ENCODE measurements around the gene WWOX. TPM values are rescaled to one million over a fixed set of nuclear protein-coding genes. Genes with fewer than 3 reads are reported as not detected.

WWOX gene
- total RNA-seq, 1 donor from 2014 or later: 19.2 TPM

DNA sequence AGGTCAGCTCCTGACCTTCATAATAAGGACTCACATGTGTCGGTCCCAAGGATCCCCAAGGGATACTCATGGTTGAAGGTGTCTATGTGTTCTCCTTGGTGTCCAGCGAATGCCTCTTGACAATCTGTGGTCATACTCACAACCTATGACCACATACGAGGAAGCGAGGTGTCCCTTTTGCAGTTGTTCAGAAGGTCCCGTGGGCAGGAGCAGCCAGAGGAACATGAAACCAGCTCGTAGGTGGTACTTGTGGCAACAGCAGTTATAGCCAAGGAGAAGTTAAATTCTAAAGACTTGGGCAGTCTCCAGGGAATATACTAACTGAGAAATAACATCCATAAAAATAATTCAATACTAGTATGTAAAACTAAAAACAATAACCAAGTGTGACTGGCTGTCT, 685.3 kb downstream of the WWOX start:
- TF ChIP-seq, protein P1, sequence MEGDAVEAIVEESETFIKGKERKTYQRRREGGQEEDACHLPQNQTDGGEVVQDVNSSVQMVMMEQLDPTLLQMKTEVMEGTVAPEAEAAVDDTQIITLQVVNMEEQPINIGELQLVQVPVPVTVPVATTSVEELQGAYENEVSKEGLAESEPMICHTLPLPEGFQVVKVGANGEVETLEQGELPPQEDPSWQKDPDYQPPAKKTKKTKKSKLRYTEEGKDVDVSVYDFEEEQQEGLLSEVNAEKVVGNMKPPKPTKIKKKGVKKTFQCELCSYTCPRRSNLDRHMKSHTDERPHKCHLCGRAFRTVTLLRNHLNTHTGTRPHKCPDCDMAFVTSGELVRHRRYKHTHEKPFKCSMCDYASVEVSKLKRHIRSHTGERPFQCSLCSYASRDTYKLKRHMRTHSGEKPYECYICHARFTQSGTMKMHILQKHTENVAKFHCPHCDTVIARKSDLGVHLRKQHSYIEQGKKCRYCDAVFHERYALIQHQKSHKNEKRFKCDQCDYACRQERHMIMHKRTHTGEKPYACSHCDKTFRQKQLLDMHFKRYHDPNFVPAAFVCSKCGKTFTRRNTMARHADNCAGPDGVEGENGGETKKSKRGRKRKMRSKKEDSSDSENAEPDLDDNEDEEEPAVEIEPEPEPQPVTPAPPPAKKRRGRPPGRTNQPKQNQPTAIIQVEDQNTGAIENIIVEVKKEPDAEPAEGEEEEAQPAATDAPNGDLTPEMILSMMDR (IDR thresholded peaks at IDR 0.05): no peak
- Histone ChIP-seq H3K27me3 (ENCODE audit: low read depth) (no peaks in the 10 kb centered on the region), H3K4me3 (no peak overlapping the region), H3K9me3 (no peaks in the 10 kb centered on the region), H3K27ac (no peak overlapping the region), H3K4me1 (no peaks in the 10 kb centered on the region), H3K36me3 (no peaks in the 10 kb centered on the region)
- intact Hi-C loops (cut with DNase I): no loop called here
- DNase-seq (no peak), ATAC-seq (no peak)

DNA sequence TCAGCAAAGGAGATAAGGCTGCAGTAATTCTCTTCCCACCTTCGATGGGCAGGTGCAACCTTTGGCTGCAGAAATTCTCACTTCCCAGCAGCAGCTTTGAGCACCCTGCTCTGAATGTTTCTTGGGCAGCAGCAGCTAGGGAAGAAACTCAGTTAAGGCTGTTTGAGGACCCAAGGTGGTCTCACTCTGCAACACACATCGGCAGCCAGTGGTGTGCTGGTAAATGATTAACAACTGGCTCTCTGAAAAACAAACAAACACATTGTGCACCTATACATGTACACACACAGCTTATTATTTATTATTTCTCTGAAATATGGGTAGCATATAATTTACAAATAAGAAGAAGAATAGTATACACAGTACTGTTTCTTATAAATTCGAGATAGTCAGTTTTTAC, 685.8 kb downstream of the WWOX start:
- TF ChIP-seq, protein P1 (IDR thresholded peaks at IDR 0.05): no peak
- Histone ChIP-seq H3K36me3 (no peaks in the 10 kb centered on the region), H3K4me1 (no peaks in the 10 kb centered on the region), H3K27ac (no peak overlapping the region), H3K27me3 (ENCODE audit: low read depth) (no peaks in the 10 kb centered on the region), H3K4me3 (no peak overlapping the region), H3K9me3 (no peaks in the 10 kb centered on the region)
- intact Hi-C loops (cut with DNase I): no loop called here
- no peak for ATAC-seq
- no peak for DNase-seq

DNA sequence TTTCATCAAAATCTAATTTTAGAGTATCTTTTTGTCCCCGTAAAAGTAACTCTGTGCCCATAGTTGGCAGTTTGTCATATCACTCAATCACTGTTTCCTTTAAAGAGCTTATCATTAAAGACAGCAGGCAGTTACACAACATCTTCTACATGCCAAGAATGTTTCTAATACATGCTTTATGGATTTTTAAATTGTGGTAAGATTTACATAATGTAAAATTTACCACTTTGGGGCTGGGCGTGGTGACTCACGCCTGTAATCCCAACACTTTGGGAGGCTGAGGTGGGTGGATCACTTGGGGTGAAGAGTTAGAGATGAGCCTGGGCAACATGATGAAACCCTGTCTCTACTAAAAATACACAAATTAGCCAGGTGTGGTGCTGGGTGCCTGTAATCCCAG, 687.2 kb downstream of the WWOX start:
- intact Hi-C loops (cut with DNase I): no loop called here
- Histone ChIP-seq H3K4me1 (no peaks in the 10 kb centered on the region), H3K9me3 (no peaks in the 10 kb centered on the region), H3K27me3 (ENCODE audit: low read depth) (no peaks in the 10 kb centered on the region), H3K4me3 (no peak overlapping the region), H3K27ac (no peak overlapping the region), H3K36me3 (no peaks in the 10 kb centered on the region)
- ATAC-seq: no peak
- TF ChIP-seq, protein P1 (IDR thresholded peaks at IDR 0.05): no peak
- DNase-seq: no peak

DNA sequence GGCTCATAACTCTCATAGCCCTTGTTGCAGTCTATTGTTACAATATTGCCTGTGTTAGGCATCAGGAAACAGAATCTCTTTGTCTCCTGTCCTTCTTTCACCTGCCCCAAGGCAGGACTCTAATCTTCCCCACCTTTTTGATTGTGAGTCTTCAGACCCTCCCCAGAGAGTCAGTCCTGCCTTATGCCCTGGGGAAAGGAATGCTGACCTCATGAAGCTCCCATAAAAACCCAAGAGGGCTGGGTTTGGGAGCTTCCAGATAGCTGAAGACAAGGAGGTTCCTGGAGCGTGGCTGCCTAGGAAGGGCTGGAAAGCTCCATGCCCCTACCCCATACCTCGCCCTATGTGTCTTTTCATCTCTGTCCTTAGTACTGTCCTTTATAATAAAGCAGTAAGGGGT, 688.8 kb downstream of the WWOX start:
- intact Hi-C loops (cut with DNase I): no loop called here

DNA sequence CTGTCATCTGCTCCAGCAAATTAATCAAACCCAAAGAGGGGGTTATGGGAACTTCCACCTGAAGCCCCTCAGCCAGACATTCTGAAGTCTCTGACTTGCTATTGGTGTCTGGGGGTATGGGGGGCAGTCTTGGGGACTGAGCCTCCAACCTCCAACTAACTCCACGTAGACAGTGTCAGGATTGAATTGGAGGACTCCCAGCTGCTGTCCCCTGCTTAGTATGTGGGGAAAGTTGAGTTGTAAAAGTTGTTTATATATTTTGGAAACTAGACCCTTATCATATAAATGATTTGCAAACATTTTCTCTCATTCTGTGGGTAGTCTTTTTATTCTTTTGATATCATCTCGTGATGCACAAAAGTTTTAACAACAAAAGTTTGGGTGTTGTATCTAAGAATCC, 689.2 kb downstream of the WWOX start:
- intact Hi-C loops (cut with DNase I): no loop called here
- Histone ChIP-seq H3K9me3 (no peaks in the 10 kb centered on the region), H3K36me3 (no peaks in the 10 kb centered on the region), H3K4me3 (no peak overlapping the region), H3K27ac (no peak overlapping the region), H3K27me3 (ENCODE audit: low read depth) (no peaks in the 10 kb centered on the region), H3K4me1 (no peaks in the 10 kb centered on the region)
- ATAC-seq (no peak), DNase-seq (no peak)
- TF ChIP-seq, protein P1 (IDR thresholded peaks at IDR 0.05): no peak

More for the DNA sequence above, 688.8 kb downstream of the WWOX start:
- Histone ChIP-seq H3K4me3 (no peak overlapping the region), H3K36me3 (no peaks in the 10 kb centered on the region), H3K27me3 (ENCODE audit: low read depth) (no peaks in the 10 kb centered on the region), H3K9me3 (no peaks in the 10 kb centered on the region), H3K27ac (no peak overlapping the region), H3K4me1 (no peaks in the 10 kb centered on the region)
- ATAC-seq: no peak
- no peak for DNase-seq
- TF ChIP-seq, protein P1 (IDR thresholded peaks at IDR 0.05): no peak

DNA sequence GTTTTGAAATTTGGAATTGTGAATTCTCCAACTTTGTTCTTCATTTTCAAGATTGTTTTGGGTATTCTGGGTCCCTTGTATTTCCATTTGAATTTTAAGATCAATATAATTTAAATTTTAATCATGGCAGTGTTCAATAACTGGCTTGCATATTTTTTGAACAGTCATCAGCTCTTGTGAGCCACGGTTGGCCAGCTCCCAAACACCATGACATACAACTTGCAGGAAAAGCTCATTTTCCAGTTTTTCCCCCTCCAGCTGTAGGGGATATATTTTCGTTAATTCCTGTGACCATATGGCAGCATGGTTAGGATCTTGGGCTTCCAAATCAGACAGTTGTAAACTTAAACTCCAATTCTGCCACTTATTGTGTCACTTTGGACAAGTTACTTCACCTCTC, 690.1 kb downstream of the WWOX start:
- Histone ChIP-seq H3K4me1 (no peaks in the 10 kb centered on the region), H3K9me3 (no peaks in the 10 kb centered on the region), H3K36me3 (no peaks in the 10 kb centered on the region), H3K4me3 (no peak overlapping the region), H3K27ac (no peak overlapping the region), H3K27me3 (ENCODE audit: low read depth) (no peaks in the 10 kb centered on the region)
- TF ChIP-seq, protein P1 (IDR thresholded peaks at IDR 0.05): no peak
- DNase-seq (no peak), ATAC-seq (no peak)
- intact Hi-C loops (cut with DNase I): no loop called here

All from lower lobe of right lung (tissue), 2 donors.